SK-N-SH treated with all-trans-retinoic acid at 6 μM for 48 hours (cell line): ENCODE measurements around the gene THNSL1.

Experiments used
- CSDC2 ChIP-seq: fragments of 250-450 bp; sonication (Bioruptor Pico); IDR thresholded peaks from 2 replicates; pipeline ENCODE4 v1.5.0; 2020; ENCODE audit warnings: mild to moderate bottlenecking, moderate library complexity
- PATZ1 ChIP-seq: fragments of 250-450 bp; sonication (Bioruptor Pico); IDR thresholded peaks from 2 replicates; pipeline ENCODE4 v1.8.0; 2020; ENCODE audit warnings: mild to moderate bottlenecking, moderate library complexity, borderline replicate concordance
- RARB ChIP-seq: fragments of 250-450 bp; sonication (Bioruptor Pico); IDR thresholded peaks from 2 replicates; pipeline ENCODE4 v1.8.0; 2021; ENCODE audit warnings: mild to moderate bottlenecking, moderate library complexity
- ZFP30 ChIP-seq: fragments of 450-650 bp; formaldehyde crosslinking; IDR thresholded peaks from 2 replicates; pipeline ENCODE4 v1.5.0; 2022; ENCODE audit warnings: mild to moderate bottlenecking, moderate library complexity

GRCh38 chr10:25017154-25017590 is 760 bp downstream of the THNSL1 start:
- TF ChIP-seq RARB (CRISPR knock-in tag) (no peak), PATZ1 (CRISPR knock-in tag) (no peak), CSDC2 (CRISPR knock-in tag) (no peak), ZFP30 (CRISPR knock-in tag) (no peak)
